ENCODE results near the gene IL22RA1.

DNA sequence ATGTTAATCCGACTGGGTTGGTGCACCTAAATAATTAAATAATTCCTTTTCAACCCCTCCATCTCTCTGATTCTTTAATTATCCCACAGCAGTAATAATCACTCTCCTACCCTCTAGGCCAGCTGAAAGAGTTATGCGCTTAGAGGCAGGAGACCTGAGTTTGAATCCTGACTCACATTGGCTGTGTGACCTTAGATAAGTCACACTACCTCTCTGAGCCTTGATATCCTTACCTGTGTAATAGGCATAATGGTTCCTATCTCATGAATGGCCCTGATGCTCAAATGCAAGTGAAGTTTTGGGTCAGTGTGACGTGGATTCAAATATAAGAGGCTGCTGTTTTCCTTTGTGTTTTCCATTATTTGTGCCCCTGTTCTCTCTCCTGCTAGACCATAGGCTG is 39.1 kb downstream of the IL22RA1 start:
- TF ChIP-seq, protein P1, sequence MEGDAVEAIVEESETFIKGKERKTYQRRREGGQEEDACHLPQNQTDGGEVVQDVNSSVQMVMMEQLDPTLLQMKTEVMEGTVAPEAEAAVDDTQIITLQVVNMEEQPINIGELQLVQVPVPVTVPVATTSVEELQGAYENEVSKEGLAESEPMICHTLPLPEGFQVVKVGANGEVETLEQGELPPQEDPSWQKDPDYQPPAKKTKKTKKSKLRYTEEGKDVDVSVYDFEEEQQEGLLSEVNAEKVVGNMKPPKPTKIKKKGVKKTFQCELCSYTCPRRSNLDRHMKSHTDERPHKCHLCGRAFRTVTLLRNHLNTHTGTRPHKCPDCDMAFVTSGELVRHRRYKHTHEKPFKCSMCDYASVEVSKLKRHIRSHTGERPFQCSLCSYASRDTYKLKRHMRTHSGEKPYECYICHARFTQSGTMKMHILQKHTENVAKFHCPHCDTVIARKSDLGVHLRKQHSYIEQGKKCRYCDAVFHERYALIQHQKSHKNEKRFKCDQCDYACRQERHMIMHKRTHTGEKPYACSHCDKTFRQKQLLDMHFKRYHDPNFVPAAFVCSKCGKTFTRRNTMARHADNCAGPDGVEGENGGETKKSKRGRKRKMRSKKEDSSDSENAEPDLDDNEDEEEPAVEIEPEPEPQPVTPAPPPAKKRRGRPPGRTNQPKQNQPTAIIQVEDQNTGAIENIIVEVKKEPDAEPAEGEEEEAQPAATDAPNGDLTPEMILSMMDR (IDR thresholded peaks at IDR 0.05) = no peak
- TF ChIP-seq, protein P2, sequence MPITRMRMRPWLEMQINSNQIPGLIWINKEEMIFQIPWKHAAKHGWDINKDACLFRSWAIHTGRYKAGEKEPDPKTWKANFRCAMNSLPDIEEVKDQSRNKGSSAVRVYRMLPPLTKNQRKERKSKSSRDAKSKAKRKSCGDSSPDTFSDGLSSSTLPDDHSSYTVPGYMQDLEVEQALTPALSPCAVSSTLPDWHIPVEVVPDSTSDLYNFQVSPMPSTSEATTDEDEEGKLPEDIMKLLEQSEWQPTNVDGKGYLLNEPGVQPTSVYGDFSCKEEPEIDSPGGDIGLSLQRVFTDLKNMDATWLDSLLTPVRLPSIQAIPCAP (CRISPR knock-in tag; IDR thresholded peaks at IDR 0.05) = no peak
- TF ChIP-seq NFATC4 (CRISPR knock-in tag; IDR thresholded peaks at IDR 0.05) (no peak), FOXJ3 (CRISPR knock-in tag; IDR thresholded peaks at IDR 0.05; ENCODE audit: borderline replicate concordance) (no peak), GABPB1 (CRISPR knock-in tag; IDR thresholded peaks at IDR 0.05) (no peak), TEAD4 (CRISPR knock-in tag; IDR thresholded peaks at IDR 0.05) (no peak), ETV6 (CRISPR knock-in tag; IDR thresholded peaks at IDR 0.05) (no peak), ZNF121 (CRISPR knock-in tag; IDR thresholded peaks at IDR 0.05) (no peak), NFYB (CRISPR knock-in tag; conservative IDR thresholded peaks at IDR 0.05; ENCODE audit: low read depth) (no peak), TP53 (CRISPR knock-in tag; IDR thresholded peaks at IDR 0.05) (no peak)
- TF ChIP-seq, protein P3, sequence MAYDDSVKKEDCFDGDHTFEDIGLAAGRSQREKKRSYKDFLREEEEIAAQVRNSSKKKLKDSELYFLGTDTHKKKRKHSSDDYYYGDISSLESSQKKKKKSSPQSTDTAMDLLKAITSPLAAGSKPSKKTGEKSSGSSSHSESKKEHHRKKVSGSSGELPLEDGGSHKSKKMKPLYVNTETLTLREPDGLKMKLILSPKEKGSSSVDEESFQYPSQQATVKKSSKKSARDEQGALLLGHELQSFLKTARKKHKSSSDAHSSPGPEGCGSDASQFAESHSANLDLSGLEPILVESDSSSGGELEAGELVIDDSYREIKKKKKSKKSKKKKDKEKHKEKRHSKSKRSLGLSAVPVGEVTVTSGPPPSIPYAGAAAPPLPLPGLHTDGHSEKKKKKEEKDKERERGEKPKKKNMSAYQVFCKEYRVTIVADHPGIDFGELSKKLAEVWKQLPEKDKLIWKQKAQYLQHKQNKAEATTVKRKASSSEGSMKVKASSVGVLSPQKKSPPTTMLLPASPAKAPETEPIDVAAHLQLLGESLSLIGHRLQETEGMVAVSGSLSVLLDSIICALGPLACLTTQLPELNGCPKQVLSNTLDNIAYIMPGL (CRISPR knock-in tag; IDR thresholded peaks at IDR 0.05) = no peak
